Prostate gland (tissue), 2 donors: ENCODE data around the gene ROBO1.

Source experiments
- CTCF ChIP-seq, 4 experiments: fragments of 200-600 bp in 2 of 4; fragments of 450-650 bp in 2 of 4; sonication (generic) in 2 of 4; IDR thresholded peaks; 1 replicate in 3 of 4; 2 replicates in 1 of 4; pipeline ENCODE4 v1.5.1; 2016 to 2019; ENCODE audit warnings: antibody characterized with exemption in 4 of 4, mild to moderate bottlenecking in 2 of 4, moderate library complexity in 2 of 4
- POLR2AphosphoS5 ChIP-seq: sonication (generic); formaldehyde crosslinking; IDR thresholded peaks from one replicate; pipeline ENCODE4 v1.6.1; 2017; ENCODE audit warnings: antibody characterized with exemption

GRCh38 chr3:78875851-78876250, 891.9 kb downstream of the ROBO1 start:
- no peak for TF ChIP-seq POLR2AphosphoS5
- no peak for TF ChIP-seq CTCF (IDR thresholded peaks at IDR 0.05)
